ENCODE data around the gene TMSB4Y.

TMSB4Y gene

DNA sequence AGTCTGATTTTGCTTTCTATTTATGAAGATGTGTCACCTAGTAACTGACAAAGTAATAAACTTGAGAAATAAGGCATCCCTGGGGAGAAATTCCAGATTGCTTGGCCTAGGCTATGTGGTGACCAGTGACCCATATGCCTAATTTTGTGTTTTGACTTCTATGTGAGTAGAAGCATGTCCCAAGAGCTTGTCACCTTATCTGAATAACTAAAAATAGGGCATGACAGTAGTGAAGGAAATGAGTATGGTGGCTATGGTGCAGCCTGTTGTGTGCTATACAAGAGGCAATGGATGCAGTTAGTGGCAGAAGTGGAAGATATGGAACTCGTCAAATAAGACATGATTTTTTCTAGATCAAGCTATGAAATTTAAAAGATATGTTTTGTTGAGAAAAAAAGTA, 15.3 kb downstream of the TMSB4Y start:
- no peaks in the 10 kb centered on the region for H3K36me3 ChIP-seq (ENCODE audit: control insufficient read depth in 2 of 2, insufficient read depth in 1 of 2, low read length in 2 of 2)
- H3K4me3 ChIP-seq (ENCODE audit: low read depth, low read length): no peak overlapping the region
- H3K27ac ChIP-seq (ENCODE audit: extremely low read depth, low read depth, low read length): no peak overlapping the region
- H3K4me1 ChIP-seq (ENCODE audit: control insufficient read depth, insufficient read depth, low read length): no peaks in the 10 kb centered on the region
- TF ChIP-seq, protein P1, sequence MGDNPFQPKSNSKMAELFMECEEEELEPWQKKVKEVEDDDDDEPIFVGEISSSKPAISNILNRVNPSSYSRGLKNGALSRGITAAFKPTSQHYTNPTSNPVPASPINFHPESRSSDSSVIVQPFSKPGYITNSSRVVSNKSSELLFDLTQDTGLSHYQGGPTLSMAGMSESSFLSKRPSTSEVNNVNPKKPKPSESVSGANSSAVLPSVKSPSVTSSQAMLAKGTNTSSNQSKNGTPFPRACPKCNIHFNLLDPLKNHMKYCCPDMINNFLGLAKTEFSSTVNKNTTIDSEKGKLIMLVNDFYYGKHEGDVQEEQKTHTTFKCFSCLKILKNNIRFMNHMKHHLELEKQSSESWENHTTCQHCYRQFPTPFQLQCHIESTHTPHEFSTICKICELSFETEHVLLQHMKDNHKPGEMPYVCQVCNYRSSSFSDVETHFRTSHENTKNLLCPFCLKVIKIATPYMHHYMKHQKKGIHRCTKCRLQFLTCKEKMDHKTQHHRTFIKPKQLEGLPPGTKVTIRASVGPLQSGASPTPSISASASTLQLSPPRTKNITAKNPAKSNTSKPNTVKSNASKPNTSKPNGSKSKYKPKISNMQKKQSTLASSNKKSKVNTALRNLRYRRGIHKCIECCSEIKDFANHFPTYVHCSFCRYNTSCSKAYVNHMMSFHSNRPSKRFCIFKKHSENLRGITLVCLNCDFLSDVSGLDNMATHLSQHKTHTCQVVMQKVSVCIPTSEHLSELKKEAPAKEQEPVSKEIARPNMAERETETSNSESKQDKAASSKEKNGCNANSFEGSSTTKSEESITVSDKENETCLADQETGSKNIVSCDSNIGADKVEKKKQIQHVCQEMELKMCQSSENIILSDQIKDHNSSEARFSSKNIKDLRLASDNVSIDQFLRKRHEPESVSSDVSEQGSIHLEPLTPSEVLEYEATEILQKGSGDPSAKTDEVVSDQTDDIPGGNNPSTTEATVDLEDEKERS (tag by site-specific recombination; IDR thresholded peaks at IDR 0.05): no peak
- TF ChIP-seq ZNF362 (tag by site-specific recombination; IDR thresholded peaks at IDR 0.05) (no peak), SCRT1 (tag by site-specific recombination; IDR thresholded peaks at IDR 0.05; ENCODE audit: borderline replicate concordance) (no peak), ZNF530 (tag by site-specific recombination; IDR thresholded peaks at IDR 0.05; ENCODE audit: low read depth) (no peak), ZBTB17 (tag by site-specific recombination; IDR thresholded peaks at IDR 0.05) (no peak), SCRT2 (tag by site-specific recombination; IDR thresholded peaks at IDR 0.05) (no peak), RBAK (tag by site-specific recombination; IDR thresholded peaks at IDR 0.05) (no peak)
- ChIA-PET POLR2A (no interaction called here), CTCF (no interaction called here)
- H3K9me3 ChIP-seq (ENCODE audit: control insufficient read depth, insufficient read depth, low read depth, low read length): no peaks in the 10 kb centered on the region

DNA sequence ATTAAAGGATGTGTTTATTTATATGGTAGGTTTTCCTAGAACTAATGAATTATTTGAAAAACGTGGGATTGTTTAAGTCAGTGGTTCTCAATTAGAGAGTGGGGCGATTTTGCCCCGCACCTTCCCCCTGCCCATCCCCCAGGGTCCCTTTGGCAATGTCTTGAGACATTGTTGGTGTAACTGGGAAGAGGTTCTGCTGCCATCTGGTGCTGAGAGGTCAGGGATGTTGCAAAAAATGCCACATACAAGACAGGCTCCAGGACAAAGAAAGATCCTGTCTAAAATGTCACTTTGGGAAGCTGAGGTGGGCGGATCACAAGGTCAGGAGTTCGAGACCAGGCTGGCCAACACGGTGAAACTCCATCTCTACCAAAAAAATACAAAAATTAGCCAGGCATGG, 25.8 kb downstream of the TMSB4Y start:
- CTCF ChIA-PET: no interaction called here

More for the DNA sequence above, 25.8 kb downstream of the TMSB4Y start:
- POLR2A ChIA-PET: no interaction called here
- Histone ChIP-seq H3K27ac (ENCODE audit: extremely low read depth, low read depth, low read length) (no peak overlapping the region), H3K4me3 (ENCODE audit: low read depth, low read length) (no peak overlapping the region), H3K4me1 (ENCODE audit: control insufficient read depth, insufficient read depth, low read length) (no peaks in the 10 kb centered on the region), H3K36me3 (ENCODE audit: control insufficient read depth in 2 of 2, insufficient read depth in 1 of 2, low read length in 2 of 2) (no peaks in the 10 kb centered on the region), H3K9me3 (ENCODE audit: control insufficient read depth, insufficient read depth, low read depth, low read length) (no peaks in the 10 kb centered on the region)
- TF ChIP-seq, protein P2, sequence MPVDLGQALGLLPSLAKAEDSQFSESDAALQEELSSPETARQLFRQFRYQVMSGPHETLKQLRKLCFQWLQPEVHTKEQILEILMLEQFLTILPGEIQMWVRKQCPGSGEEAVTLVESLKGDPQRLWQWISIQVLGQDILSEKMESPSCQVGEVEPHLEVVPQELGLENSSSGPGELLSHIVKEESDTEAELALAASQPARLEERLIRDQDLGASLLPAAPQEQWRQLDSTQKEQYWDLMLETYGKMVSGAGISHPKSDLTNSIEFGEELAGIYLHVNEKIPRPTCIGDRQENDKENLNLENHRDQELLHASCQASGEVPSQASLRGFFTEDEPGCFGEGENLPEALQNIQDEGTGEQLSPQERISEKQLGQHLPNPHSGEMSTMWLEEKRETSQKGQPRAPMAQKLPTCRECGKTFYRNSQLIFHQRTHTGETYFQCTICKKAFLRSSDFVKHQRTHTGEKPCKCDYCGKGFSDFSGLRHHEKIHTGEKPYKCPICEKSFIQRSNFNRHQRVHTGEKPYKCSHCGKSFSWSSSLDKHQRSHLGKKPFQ (tag by site-specific recombination; IDR thresholded peaks at IDR 0.05): no peak
- TF ChIP-seq KLF7 (tag by site-specific recombination; IDR thresholded peaks at IDR 0.05; ENCODE audit: borderline replicate concordance) (no peak), ZNF19 (tag by site-specific recombination; IDR thresholded peaks at IDR 0.05; ENCODE audit: low read depth) (no peak), ZNF133 (tag by site-specific recombination; IDR thresholded peaks at IDR 0.05) (no peak), CTCF (tag by site-specific recombination; IDR thresholded peaks at IDR 0.05) (no peak), SP7 (tag by site-specific recombination; IDR thresholded peaks at IDR 0.05) (no peak), ZNF792 (tag by site-specific recombination; IDR thresholded peaks at IDR 0.05) (no peak), ZNF223 (tag by site-specific recombination; IDR thresholded peaks at IDR 0.05) (no peak), KLF1 (tag by site-specific recombination; IDR thresholded peaks at IDR 0.05) (no peak), ZNF426 (tag by site-specific recombination; IDR thresholded peaks at IDR 0.05) (no peak), ZNF747 (tag by site-specific recombination; IDR thresholded peaks at IDR 0.05) (no peak), ZBTB1 (tag by site-specific recombination; IDR thresholded peaks at IDR 0.05) (no peak), ZBTB8A (tag by site-specific recombination; IDR thresholded peaks at IDR 0.05) (no peak), ZNF10 (tag by site-specific recombination; IDR thresholded peaks at IDR 0.05) (no peak), WT1 (tag by site-specific recombination; IDR thresholded peaks at IDR 0.05) (no peak)
- TF ChIP-seq, protein P3, sequence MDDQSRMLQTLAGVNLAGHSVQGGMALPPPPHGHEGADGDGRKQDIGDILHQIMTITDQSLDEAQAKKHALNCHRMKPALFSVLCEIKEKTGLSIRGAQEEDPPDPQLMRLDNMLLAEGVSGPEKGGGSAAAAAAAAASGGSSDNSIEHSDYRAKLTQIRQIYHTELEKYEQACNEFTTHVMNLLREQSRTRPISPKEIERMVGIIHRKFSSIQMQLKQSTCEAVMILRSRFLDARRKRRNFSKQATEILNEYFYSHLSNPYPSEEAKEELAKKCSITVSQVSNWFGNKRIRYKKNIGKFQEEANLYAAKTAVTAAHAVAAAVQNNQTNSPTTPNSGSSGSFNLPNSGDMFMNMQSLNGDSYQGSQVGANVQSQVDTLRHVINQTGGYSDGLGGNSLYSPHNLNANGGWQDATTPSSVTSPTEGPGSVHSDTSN (CRISPR knock-in tag; IDR thresholded peaks at IDR 0.05): no peak
- TF ChIP-seq, protein P4, sequence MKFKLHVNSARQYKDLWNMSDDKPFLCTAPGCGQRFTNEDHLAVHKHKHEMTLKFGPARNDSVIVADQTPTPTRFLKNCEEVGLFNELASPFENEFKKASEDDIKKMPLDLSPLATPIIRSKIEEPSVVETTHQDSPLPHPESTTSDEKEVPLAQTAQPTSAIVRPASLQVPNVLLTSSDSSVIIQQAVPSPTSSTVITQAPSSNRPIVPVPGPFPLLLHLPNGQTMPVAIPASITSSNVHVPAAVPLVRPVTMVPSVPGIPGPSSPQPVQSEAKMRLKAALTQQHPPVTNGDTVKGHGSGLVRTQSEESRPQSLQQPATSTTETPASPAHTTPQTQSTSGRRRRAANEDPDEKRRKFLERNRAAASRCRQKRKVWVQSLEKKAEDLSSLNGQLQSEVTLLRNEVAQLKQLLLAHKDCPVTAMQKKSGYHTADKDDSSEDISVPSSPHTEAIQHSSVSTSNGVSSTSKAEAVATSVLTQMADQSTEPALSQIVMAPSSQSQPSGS (tag by site-specific recombination; IDR thresholded peaks at IDR 0.05; ENCODE audit: low read depth): no peak

Measured in HEK293 (cell line).